Measurements from ENCODE around the gene CD109.
"Not testable (repeated sequence)": the region's sequence is repeated elsewhere in the genome, so short reads cannot be mapped to it uniquely, and the experiment has no call there.

DNA sequence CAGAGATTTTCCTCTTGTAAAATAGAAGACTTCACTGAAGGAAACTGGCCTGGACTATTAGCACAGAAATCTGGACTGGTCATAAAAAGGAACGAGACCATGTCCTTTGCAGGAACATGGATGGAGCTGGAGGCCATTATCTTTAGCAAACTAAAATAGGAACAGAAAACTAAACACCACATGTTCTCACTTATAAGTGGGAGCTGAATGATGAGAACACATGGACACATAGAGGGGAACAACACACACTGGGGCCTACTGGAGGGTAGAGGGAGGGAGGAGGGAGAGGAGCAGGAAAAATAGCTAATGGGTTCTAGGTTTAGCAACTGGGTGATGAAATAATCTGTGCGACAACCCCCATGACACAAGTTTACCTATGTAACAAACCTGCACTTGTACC, 27.5 kb downstream of the CD109 start:
- TF ChIP-seq, protein P1, sequence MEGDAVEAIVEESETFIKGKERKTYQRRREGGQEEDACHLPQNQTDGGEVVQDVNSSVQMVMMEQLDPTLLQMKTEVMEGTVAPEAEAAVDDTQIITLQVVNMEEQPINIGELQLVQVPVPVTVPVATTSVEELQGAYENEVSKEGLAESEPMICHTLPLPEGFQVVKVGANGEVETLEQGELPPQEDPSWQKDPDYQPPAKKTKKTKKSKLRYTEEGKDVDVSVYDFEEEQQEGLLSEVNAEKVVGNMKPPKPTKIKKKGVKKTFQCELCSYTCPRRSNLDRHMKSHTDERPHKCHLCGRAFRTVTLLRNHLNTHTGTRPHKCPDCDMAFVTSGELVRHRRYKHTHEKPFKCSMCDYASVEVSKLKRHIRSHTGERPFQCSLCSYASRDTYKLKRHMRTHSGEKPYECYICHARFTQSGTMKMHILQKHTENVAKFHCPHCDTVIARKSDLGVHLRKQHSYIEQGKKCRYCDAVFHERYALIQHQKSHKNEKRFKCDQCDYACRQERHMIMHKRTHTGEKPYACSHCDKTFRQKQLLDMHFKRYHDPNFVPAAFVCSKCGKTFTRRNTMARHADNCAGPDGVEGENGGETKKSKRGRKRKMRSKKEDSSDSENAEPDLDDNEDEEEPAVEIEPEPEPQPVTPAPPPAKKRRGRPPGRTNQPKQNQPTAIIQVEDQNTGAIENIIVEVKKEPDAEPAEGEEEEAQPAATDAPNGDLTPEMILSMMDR (IDR thresholded peaks at IDR 0.05): not testable (repeated sequence)
- TF ChIP-seq POLR2A (IDR thresholded peaks at IDR 0.05): not testable (repeated sequence)
